SK-N-SH (cell line): Measurements from ENCODE around the gene KLHL22. TPM values are rescaled to one million over a fixed set of nuclear protein-coding genes. Genes with fewer than 3 reads are reported as not detected.

ENCODE experiments used
- CTCF ChIA-PET: fragments of 300-600, 350-600 bp; formaldehyde crosslinking; extraction: SDS; loops from one replicate; lab custom pipeline; 2021; lab: Yijun Ruan, JAX
- POLR2A ChIA-PET: fragments of 350-600 bp; sonication (Branson Sonifier 250); formaldehyde crosslinking; extraction: SDS; loops from one replicate; lab custom pipeline; 2020; ENCODE audit warnings: antibody characterized with exemption, inconsistent platforms; lab: Yijun Ruan, JAX
- DNase-seq: peaks from one replicate; pipeline ENCODE4 v3.0.0; 2012
- H2AFZ ChIP-seq: fragments of 200-600 bp; sonication (generic); 2 replicates; pipeline ENCODE4 v1.8.1; 2016; ENCODE audit warnings: antibody characterized with exemption, mild to moderate bottlenecking, low read depth
- H3F3A ChIP-seq: fragments of 200-600 bp; sonication (generic); replicated peaks from 2 replicates; pipeline ENCODE3; 2016; ENCODE audit warnings: antibody characterized with exemption, mild to moderate bottlenecking; ENCODE audit not compliant: insufficient read depth
- H3K27ac ChIP-seq, 2 experiments: fragments of 200-500 bp in 1 of 2; fragments of 200-600 bp in 1 of 2; sonication (Bioruptor generic) in 1 of 2; sonication (generic), shearing (Covaris generic) in 1 of 2; 2 replicates each; pipeline versions ENCODE4 v1.5.1 to v1.6.1; 2014 to 2016; ENCODE audit warnings: low read depth in 2 of 2, inconsistent platforms in 1 of 2, low read length in 1 of 2, mild to moderate bottlenecking in 1 of 2, mixed read lengths in 1 of 2
- H3K27me3 ChIP-seq: fragments of 200-600 bp; sonication (generic), shearing (Covaris generic); 2 replicates; pipeline ENCODE4 v1.6.1; 2016; ENCODE audit warnings: mixed run types; ENCODE audit not compliant: insufficient read depth
- H3K36me3 ChIP-seq, 2 experiments: fragments of 200-500 bp in 1 of 2; fragments of 200-600 bp in 1 of 2; sonication (Bioruptor generic) in 1 of 2; sonication (generic) in 1 of 2; replicated peaks in 1 of 2; 2 replicates each; pipeline versions ENCODE3 to v1.5.1; 2014 to 2016; ENCODE audit warnings: low read length in 1 of 2, mild to moderate bottlenecking in 1 of 2; ENCODE audit not compliant: insufficient read depth in 2 of 2, control insufficient read depth in 1 of 2
- H3K4me1 ChIP-seq, 2 experiments: fragments of 200-500 bp in 1 of 2; fragments of 200-600 bp in 1 of 2; sonication (Bioruptor generic) in 1 of 2; sonication (generic), shearing (Covaris generic) in 1 of 2; 2 replicates each; pipeline versions ENCODE4 v1.5.1 to v1.6.1; 2014 to 2016; ENCODE audit warnings: low read depth in 1 of 2, low read length in 1 of 2, mixed run types in 1 of 2; ENCODE audit not compliant: insufficient read depth in 2 of 2, control insufficient read depth in 1 of 2
- H3K4me2 ChIP-seq: fragments of 200-600 bp; sonication (generic), shearing (Covaris generic); 2 replicates; pipeline ENCODE4 v1.6.1; 2017; ENCODE audit warnings: mixed run types
- H3K4me3 ChIP-seq, 2 experiments: fragments of 200-500 bp in 1 of 2; fragments of 200-600 bp in 1 of 2; sonication (Bioruptor generic) in 1 of 2; sonication (generic), shearing (Covaris generic) in 1 of 2; 2 replicates each; pipeline versions ENCODE4 v1.5.1 to v1.8.1; 2014 to 2016; ENCODE audit warnings: low read depth in 2 of 2, inconsistent platforms in 1 of 2, low read length in 1 of 2, mild to moderate bottlenecking in 1 of 2, mixed read lengths in 1 of 2, moderate library complexity in 1 of 2
- H3K79me2 ChIP-seq: fragments of 200-600 bp; sonication (generic); 2 replicates; pipeline ENCODE4 v1.8.1; 2017; ENCODE audit warnings: mild to moderate bottlenecking; ENCODE audit not compliant: insufficient read depth
- H3K9ac ChIP-seq: fragments of 200-600 bp; sonication (generic); 2 replicates; pipeline ENCODE4 v1.6.1; 2017; ENCODE audit warnings: mixed run types
- H3K9me2 ChIP-seq: fragments of 200-600 bp; sonication (generic); 2 replicates; pipeline ENCODE4 v1.6.1; 2017; ENCODE audit warnings: mixed run types
- H3K9me3 ChIP-seq: fragments of 200-600 bp; sonication (generic); 2 replicates; pipeline ENCODE4 v1.6.1; 2017; ENCODE audit warnings: mixed run types, mild to moderate bottlenecking, moderate library complexity
- H4K20me1 ChIP-seq: fragments of 200-600 bp; sonication (generic); 2 replicates; pipeline ENCODE4 v1.6.1; 2017; ENCODE audit warnings: mild to moderate bottlenecking, mixed run types; ENCODE audit not compliant: insufficient read depth
- CHD2 ChIP-seq: fragments of 150-350 bp; IDR thresholded peaks from 2 replicates; pipeline ENCODE4 v1.6.1; 2018; ENCODE audit warnings: low read length; ENCODE audit not compliant: partially characterized antibody
- CTCF ChIP-seq: fragments of 200-600 bp; sonication (generic); IDR thresholded peaks from 2 replicates; pipeline ENCODE4 v1.6.1; 2017; ENCODE audit warnings: antibody characterized with exemption, mild to moderate bottlenecking, moderate library complexity
- EP300 ChIP-seq, 2 experiments: IDR thresholded peaks; 2 replicates each; pipeline versions ENCODE4 v1.4.0 to v1.6.1; 2012; ENCODE audit warnings: borderline replicate concordance in 1 of 2, low read depth in 1 of 2, low read length in 1 of 2
- FOXJ3 ChIP-seq: sonication (generic); formaldehyde crosslinking; IDR thresholded peaks from 2 replicates; pipeline ENCODE4 v1.5.1; 2020; ENCODE audit warnings: mild to moderate bottlenecking, missing genetic modification reagents
- FOXM1 ChIP-seq: IDR thresholded peaks from 2 replicates; pipeline ENCODE4 v1.4.0; 2012; ENCODE audit warnings: low read depth, mild to moderate bottlenecking
- GABPA ChIP-seq: IDR thresholded peaks from 2 replicates; pipeline ENCODE4 v1.4.0; 2012; ENCODE audit warnings: low read depth, mild to moderate bottlenecking
- MEF2A ChIP-seq: IDR thresholded peaks from 2 replicates; pipeline ENCODE4 v1.4.0; 2012; ENCODE audit warnings: low read depth, borderline replicate concordance
- NFIC ChIP-seq: IDR thresholded peaks from 2 replicates; pipeline ENCODE4 v1.4.0; 2012; ENCODE audit warnings: borderline replicate concordance
- RCOR1 ChIP-seq: fragments of 150-350 bp; IDR thresholded peaks from 2 replicates; pipeline ENCODE4 v1.6.1; 2017; ENCODE audit warnings: antibody characterized with exemption, low read length
- REST ChIP-seq: IDR thresholded peaks from 2 replicates; pipeline ENCODE4 v1.6.1; 2012; ENCODE audit warnings: mild to moderate bottlenecking, low read depth, low read length, moderate library complexity
- SMC3 ChIP-seq: IDR thresholded peaks from 2 replicates; pipeline ENCODE4 v1.6.1; 2012; ENCODE audit warnings: low read depth, low read length, improper control_type of control experiment
- USF2 ChIP-seq: fragments of 150-350 bp; IDR thresholded peaks from 2 replicates; pipeline ENCODE4 v1.6.1; 2017; ENCODE audit warnings: antibody characterized with exemption, low read length, low read depth, borderline replicate concordance
- YY1 ChIP-seq: IDR thresholded peaks from 2 replicates; pipeline ENCODE4 v1.4.0; 2012; ENCODE audit warnings: low read depth, mild to moderate bottlenecking
- WGBS: methylation state at CpG from one replicate; pipeline ENCODE4 v1.1.6; 2017; ENCODE audit warnings: low lambda C conversion rate; 5-methylcytosine and 5-hydroxymethylcytosine counted together
- polyA plus RNA-seq, 3 experiments: library from polyadenylated mRNA; depleted of rRNA; stranded (reverse); fragments of >200 nt; gene quantifications; 2 replicates each; pipeline ENCODE4 v1.2.3, GENCODE V29; 2012

Gene KLHL22
- polyA plus RNA-seq, 1 of the 3 experiments (the other 2 are of a cell fraction), result 26.5 TPM

- H3K9me2 ChIP-seq, result no peaks in the 10 kb centered on the region
- DNase-seq, result no peak
- no peak overlapping the region for H3K9ac ChIP-seq
- TF ChIP-seq NFIC (no peak), SMC3 (no peak)
- H3K4me2 ChIP-seq, result no peak overlapping the region
- H3K79me2 ChIP-seq, result peaks cover 29% of the 10 kb centered on the region
- POLR2A ChIA-PET, result no interaction called here
- H3K27me3 ChIP-seq, result no peaks in the 10 kb centered on the region
- peaks cover 0 to 5% of the 10 kb centered on the region in 2 experiments for H3K36me3 ChIP-seq
- no peaks in the 10 kb centered on the region for H3K9me3 ChIP-seq
- CTCF ChIA-PET, result interaction anchor here (1.7 to 4.2 kb wide), 2 partner anchors 17 to 22 kb away, joined by 6 to 21 read pairs; no protein-coding TSS in a partner anchor
- peaks cover 19 to 27% of the 10 kb centered on the region in 2 experiments; a peak in 3 of 4 replicates for H3K4me1 ChIP-seq
- WGBS, result 100% methylated on average over 4 of the region's 4 CpGs
- no peak overlapping the region for H2AFZ ChIP-seq
- H3K27ac ChIP-seq, result no peak overlapping the region
- no peak overlapping the region for H3K4me3 ChIP-seq
- H4K20me1 ChIP-seq, result peaks cover 16% of the 10 kb centered on the region
- H3F3A ChIP-seq, result peaks cover 7% of the 10 kb centered on the region
Measured at GRCh38 chr22:20439556-20439927, 56.1 kb downstream of the KLHL22 start.

- peak; percentile 76 for DNase-seq
- peak overlapping the region; percentile 78 for H3K9ac ChIP-seq
- CTCF ChIA-PET, result interaction anchor here (0.7 to 4.2 kb wide), 5 partner anchors 15 to 237 kb away, joined by 3 to 21 read pairs (median 4); no protein-coding TSS in a partner anchor
- H3K79me2 ChIP-seq, result peaks cover 36% of the 10 kb centered on the region
- H3K4me1 ChIP-seq, result peaks cover 19 to 27% of the 10 kb centered on the region in 2 experiments; a peak in 3 of 4 replicates
- peaks cover 0 to 5% of the 10 kb centered on the region in 2 experiments for H3K36me3 ChIP-seq
- H4K20me1 ChIP-seq, result peaks cover 23% of the 10 kb centered on the region
- TF ChIP-seq SMC3 (0 out of 2 replicates have a peak, but pooled peaks have one; percentile 8), CTCF (peak; percentile 47), FOXJ3 (CRISPR knock-in tag) (no peak)
- 90% methylated on average over 6 of the region's 13 CpGs for WGBS
- H3F3A ChIP-seq, result peaks cover 4% of the 10 kb centered on the region
- peak overlapping the region; percentile 95 for H3K4me2 ChIP-seq
- peak overlapping the region; percentile 67 to 75; a peak in 2 of 4 replicates for H3K27ac ChIP-seq
- H3K9me3 ChIP-seq, result no peaks in the 10 kb centered on the region
- no peak overlapping the region for H2AFZ ChIP-seq
- H3K27me3 ChIP-seq, result no peaks in the 10 kb centered on the region
- POLR2A ChIA-PET, result interaction anchor here (0.8 to 3.2 kb wide), 2 partner anchors 15 to 16 kb away, joined by 3 to 13 read pairs; no protein-coding TSS in a partner anchor
- H3K4me3 ChIP-seq, result peak overlapping the region; percentile 74 to 94
- no peaks in the 10 kb centered on the region for H3K9me2 ChIP-seq
Measured at GRCh38 chr22:20438678-20439492, 56.7 kb downstream of the KLHL22 start.

- Histone ChIP-seq H4K20me1 (peaks cover 28% of the 10 kb centered on the region), H3K79me2 (peaks cover 41% of the 10 kb centered on the region), H3F3A (peaks cover 4% of the 10 kb centered on the region), H3K36me3 (peaks cover 0 to 7% of the 10 kb centered on the region in 2 experiments), H3K27ac (peak overlapping the region; percentile 67 to 75; a peak in 3 of 4 replicates), H3K4me2 (peak overlapping the region; percentile 95), H3K9me2 (no peaks in the 10 kb centered on the region), H3K9ac (peak overlapping the region; percentile 78), H3K9me3 (no peaks in the 10 kb centered on the region), H3K4me1 (peaks cover 19 to 28% of the 10 kb centered on the region in 2 experiments; a peak in 3 of 4 replicates), H3K27me3 (no peaks in the 10 kb centered on the region), H3K4me3 (peak overlapping the region; percentile 74 to 94), H2AFZ (peak overlapping the region; percentile 78)
- no peak for DNase-seq
- ChIA-PET POLR2A (interaction anchor here (3.2 kb wide), 1 partner anchor 15 kb away, joined by 13 read pairs; no protein-coding TSS in a partner anchor), CTCF (interaction anchor here (0.9 to 4.2 kb wide), 4 partner anchors 16 to 237 kb away, joined by 3 to 21 read pairs (median 5); no protein-coding TSS in a partner anchor)
- WGBS, result 57% methylated on average over 6 of the region's 6 CpGs
- TF ChIP-seq MEF2A, result no peak
- TF ChIP-seq FOXM1, result no peak
- TF ChIP-seq USF2, result no peak
- TF ChIP-seq CHD2, result no peak
- TF ChIP-seq FOXJ3 (CRISPR knock-in tag), result no peak
- no peak for TF ChIP-seq YY1
- no peak for TF ChIP-seq GABPA
- TF ChIP-seq RCOR1, result no peak
- TF ChIP-seq EP300 (IDR thresholded peaks at IDR 0.05; ENCODE audit: borderline replicate concordance in 1 of 2, low read depth in 1 of 2, low read length in 1 of 2), result no peak
- TF ChIP-seq REST, result no peak
Measured at GRCh38 chr22:20438427-20438677, 57.2 kb downstream of the KLHL22 start.
